Peyer's patch (tissue), 4 donors: Measurements from ENCODE around the gene BPI. TPM values are rescaled to one million over a fixed set of nuclear protein-coding genes. Genes with fewer than 3 reads are reported as not detected.

Experiments
- DNase-seq, 3 donors: peaks; one replicate each; pipeline ENCODE4 v3.0.0-alpha.2; 2017 to 2019
- H3K27ac ChIP-seq, 4 donors: fragments of 200-600 bp; sonication (generic); one replicate each; pipeline ENCODE4 v1.5.1; 2016 to 2019
- H3K27me3 ChIP-seq, 2 donors: fragments of 200-600 bp; sonication (generic); one replicate each; pipeline ENCODE4 v1.5.1; 2019
- H3K36me3 ChIP-seq, 3 donors: fragments of 200-600 bp; sonication (generic); one replicate each; pipeline ENCODE4 v1.5.1; 2016 to 2019
- H3K4me1 ChIP-seq, 4 donors: fragments of 200-600 bp; sonication (generic); one replicate each; pipeline ENCODE4 v1.5.1; 2016 to 2019
- H3K4me3 ChIP-seq, 4 donors: fragments of 200-600 bp; sonication (generic); 1 replicate in 3 of 4; 2 replicates in 1 of 4; pipeline ENCODE4 v1.5.1; 2016 to 2019; ENCODE audit warnings: mild to moderate bottlenecking in 1 of 4
- H3K9me3 ChIP-seq, 4 donors: fragments of 200-600 bp; sonication (generic); one replicate each; pipeline ENCODE4 v1.5.1; 2016 to 2019; ENCODE audit warnings: mild to moderate bottlenecking in 1 of 4
- POLR2A ChIP-seq, 2 donors: fragments of 450-650 bp; IDR thresholded peaks; one replicate each; pipeline ENCODE4 v1.5.1; 2017; ENCODE audit warnings: antibody characterized with exemption in 2 of 2, mild to moderate bottlenecking in 2 of 2, moderate library complexity in 2 of 2
- total RNA-seq, 4 donors: library from RNA; depleted of rRNA; stranded (reverse); fragments of >200 nt; gene quantifications; one replicate each; pipeline ENCODE4 v1.1.0, GENCODE V29; 2016
- TF ChIP-seq, protein P1 (sequence below), 6 experiments: fragments of 450-650 bp in 4 of 6; fragments of 200-600 bp in 2 of 6; sonication (generic) in 1 of 6; IDR thresholded peaks; one replicate each; pipeline ENCODE4 v1.5.1; 2017 to 2019; ENCODE audit warnings: antibody characterized with exemption in 6 of 6, mild to moderate bottlenecking in 3 of 6, moderate library complexity in 1 of 6

BPI gene
- total RNA-seq, 4 donors from 2014 or later = not detected

DNA sequence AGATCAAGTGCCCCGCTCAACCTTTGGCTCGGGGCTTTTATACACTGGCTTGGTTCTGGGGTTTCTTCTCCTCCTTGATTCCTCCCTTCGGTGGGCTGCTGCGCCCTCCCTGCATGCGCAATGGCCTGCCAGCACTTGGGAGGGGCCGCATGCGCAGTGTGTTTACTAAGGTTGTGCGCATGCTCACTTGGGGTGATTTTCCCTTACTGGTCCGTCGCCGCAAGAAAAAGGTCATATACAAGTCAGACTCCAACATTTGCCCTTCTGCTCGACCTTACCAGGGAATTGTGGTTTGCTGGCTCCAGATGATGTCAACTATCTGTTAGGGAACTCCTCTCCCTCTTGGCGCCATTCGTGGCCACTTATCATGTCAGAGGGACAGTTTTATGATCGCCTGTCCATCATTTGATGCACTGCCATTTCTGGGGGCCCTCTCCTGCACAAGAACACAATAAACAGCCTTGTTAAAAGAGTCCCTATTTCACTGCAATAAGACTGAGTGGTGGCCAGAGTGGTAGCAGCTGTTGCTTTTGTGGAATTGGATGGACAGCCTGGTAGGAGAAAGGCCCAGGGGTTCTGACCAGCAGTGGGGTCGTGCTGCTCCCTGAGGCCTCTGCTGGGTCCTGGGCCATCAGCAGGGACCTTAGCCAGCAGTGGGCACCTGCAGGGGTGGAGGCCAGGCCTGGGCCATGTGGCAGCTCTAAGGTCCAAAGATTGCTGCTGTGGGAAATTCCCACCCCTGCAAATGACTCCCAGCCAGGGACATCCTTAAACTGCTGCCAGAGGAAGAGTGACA lies 39.6 kb downstream of the BPI start:
- peak in 2 of 3 donors; percentile 72 to 81 for DNase-seq
- Histone ChIP-seq H3K27ac (peak overlapping the region in 3 of 4 donors; percentile 38 to 67 (median 54)), H3K4me3 (peak overlapping the region in 2 of 4 donors; percentile 20 to 33), H3K36me3 (no peaks in the 10 kb centered on the region), H3K9me3 (no peaks in the 10 kb centered on the region), H3K27me3 (no peaks in the 10 kb centered on the region), H3K4me1 (peaks cover 0 to 9% (median 1%) of the 10 kb centered on the region in 4 donors)
- TF ChIP-seq, protein P1, sequence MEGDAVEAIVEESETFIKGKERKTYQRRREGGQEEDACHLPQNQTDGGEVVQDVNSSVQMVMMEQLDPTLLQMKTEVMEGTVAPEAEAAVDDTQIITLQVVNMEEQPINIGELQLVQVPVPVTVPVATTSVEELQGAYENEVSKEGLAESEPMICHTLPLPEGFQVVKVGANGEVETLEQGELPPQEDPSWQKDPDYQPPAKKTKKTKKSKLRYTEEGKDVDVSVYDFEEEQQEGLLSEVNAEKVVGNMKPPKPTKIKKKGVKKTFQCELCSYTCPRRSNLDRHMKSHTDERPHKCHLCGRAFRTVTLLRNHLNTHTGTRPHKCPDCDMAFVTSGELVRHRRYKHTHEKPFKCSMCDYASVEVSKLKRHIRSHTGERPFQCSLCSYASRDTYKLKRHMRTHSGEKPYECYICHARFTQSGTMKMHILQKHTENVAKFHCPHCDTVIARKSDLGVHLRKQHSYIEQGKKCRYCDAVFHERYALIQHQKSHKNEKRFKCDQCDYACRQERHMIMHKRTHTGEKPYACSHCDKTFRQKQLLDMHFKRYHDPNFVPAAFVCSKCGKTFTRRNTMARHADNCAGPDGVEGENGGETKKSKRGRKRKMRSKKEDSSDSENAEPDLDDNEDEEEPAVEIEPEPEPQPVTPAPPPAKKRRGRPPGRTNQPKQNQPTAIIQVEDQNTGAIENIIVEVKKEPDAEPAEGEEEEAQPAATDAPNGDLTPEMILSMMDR (IDR thresholded peaks at IDR 0.05) = no peak
- TF ChIP-seq POLR2A (IDR thresholded peaks at IDR 0.05) = no peak

DNA sequence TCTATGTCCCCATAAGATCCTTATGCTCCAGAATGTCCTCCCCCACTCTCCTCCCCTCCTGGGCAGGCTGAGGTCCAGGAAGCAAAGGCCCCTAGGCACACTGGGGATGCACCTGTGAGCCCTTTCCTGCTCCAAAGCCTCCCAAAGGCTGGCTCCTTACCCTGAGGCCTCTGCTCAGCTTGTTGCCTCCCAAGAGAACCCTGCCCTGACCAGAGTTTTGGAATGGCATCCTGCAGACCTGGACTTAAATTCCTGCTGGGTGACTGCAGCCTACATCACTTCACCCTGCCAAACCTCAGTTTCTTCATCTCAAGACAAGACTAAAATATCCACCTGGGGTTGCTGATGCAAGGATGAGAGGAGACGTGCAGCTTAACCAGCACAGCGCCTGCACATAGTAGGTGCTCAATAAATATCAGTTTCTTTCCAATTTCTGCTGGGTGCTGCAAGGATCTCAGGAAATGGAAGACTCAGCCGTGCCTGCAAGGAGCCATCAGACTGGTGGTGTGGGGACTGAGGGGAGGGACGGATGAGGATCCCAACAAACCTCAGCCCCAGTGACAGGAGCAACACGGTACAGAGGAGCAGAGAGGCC lies 40.2 kb downstream of the BPI start:
- Histone ChIP-seq H3K4me3 (no peak overlapping the region), H3K4me1 (peaks cover 0 to 9% (median 1%) of the 10 kb centered on the region in 4 donors), H3K9me3 (no peaks in the 10 kb centered on the region), H3K36me3 (no peaks in the 10 kb centered on the region), H3K27me3 (no peaks in the 10 kb centered on the region), H3K27ac (peak overlapping the region in 1 of 4 donors; percentile 67)
- DNase-seq = no peak
- TF ChIP-seq, protein P1 (IDR thresholded peaks at IDR 0.05) = no peak
- TF ChIP-seq POLR2A (IDR thresholded peaks at IDR 0.05) = no peak

- H3K9me3 ChIP-seq = no peaks in the 10 kb centered on the region
- no peak overlapping the region for H3K27ac ChIP-seq
- H3K4me1 ChIP-seq = peaks cover 0 to 9% (median 1%) of the 10 kb centered on the region in 4 donors
- TF ChIP-seq, protein P1 (IDR thresholded peaks at IDR 0.05) = no peak
- no peak for TF ChIP-seq POLR2A (IDR thresholded peaks at IDR 0.05)
- no peaks in the 10 kb centered on the region for H3K27me3 ChIP-seq
- no peak overlapping the region for H3K4me3 ChIP-seq
- DNase-seq = no peak
- no peaks in the 10 kb centered on the region for H3K36me3 ChIP-seq
These were observed 41.7 kb downstream of the BPI start for GRCh38 chr20:38345643-38346042.

DNA sequence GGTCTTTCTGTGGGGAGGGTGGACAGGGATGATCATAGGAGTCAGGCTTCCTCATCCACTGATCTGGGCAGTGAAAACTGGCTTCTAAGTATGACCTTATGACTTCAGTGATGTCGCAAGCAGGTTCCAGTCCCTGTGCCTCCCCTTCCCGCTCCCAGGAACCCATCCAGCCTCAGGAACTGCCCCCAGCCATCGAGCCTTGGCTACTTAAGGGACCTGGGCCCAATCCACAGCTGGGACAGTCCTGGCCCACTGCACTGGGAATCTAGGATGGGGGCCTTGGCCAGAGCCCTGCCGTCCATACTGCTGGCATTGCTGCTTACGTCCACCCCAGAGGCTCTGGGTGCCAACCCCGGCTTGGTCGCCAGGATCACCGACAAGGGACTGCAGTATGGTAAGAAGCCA lies 42.3 kb downstream of the BPI start, which contains the start of gene LBP:
Gene LBP (plus strand): TSS at position 236 of the 405 bp plus-strand sequence. CDS start 35 bp downstream, at position 271.
- H3K36me3 ChIP-seq = no peaks in the 10 kb centered on the region
- H3K27ac ChIP-seq = no peak within 1 kb of the TSS
- DNase-seq = no peak
- TF ChIP-seq, protein P1 (IDR thresholded peaks at IDR 0.05) = no peak
- TF ChIP-seq POLR2A (IDR thresholded peaks at IDR 0.05) = no peak
- H3K9me3 ChIP-seq = no peaks in the 10 kb centered on the region
- peak within 1 kb of the TSS in 1 of 4 donors; percentile 31 for H3K4me3 ChIP-seq
- H3K4me1 ChIP-seq = peaks cover 0 to 10% (median 1%) of the 10 kb centered on the region in 4 donors
- H3K27me3 ChIP-seq = no peaks in the 10 kb centered on the region

DNA sequence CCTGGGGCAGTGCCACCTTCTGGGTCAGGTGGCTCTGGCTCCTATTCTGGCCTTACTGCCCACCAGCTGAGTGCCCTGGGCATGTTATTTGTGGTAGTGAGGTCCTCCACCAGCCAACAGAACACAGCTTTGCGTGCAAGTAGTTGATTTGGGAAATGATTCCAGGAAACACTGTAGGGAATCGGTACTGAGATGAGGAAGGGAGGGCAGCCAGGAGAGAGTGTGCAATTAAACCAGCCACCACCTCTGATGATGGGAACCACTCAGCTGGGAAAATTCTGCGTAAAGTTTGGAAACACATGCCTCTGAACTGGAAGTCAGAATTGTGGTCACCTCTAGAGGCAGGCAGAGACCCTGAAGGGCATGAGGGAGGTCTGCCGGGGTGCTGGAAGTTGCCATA lies 42.8 kb downstream of the BPI start:
- no peak for DNase-seq
- no peaks in the 10 kb centered on the region for H3K9me3 ChIP-seq
- H3K27ac ChIP-seq = no peak overlapping the region
- no peaks in the 10 kb centered on the region for H3K27me3 ChIP-seq
- peaks cover 0 to 14% (median 1%) of the 10 kb centered on the region in 4 donors for H3K4me1 ChIP-seq
- TF ChIP-seq, protein P1 (IDR thresholded peaks at IDR 0.05) = no peak
- TF ChIP-seq POLR2A (IDR thresholded peaks at IDR 0.05) = no peak
- H3K36me3 ChIP-seq = no peaks in the 10 kb centered on the region
- peak overlapping the region in 1 of 4 donors; percentile 31 for H3K4me3 ChIP-seq
